GM12878 (cell line): ENCODE measurements around the gene TNFRSF1A. TPM values are rescaled to one million over a fixed set of nuclear protein-coding genes. Genes with fewer than 3 reads are reported as not detected.

Experiments used
- ATAC-seq: fragments of 200-7000 bp; cut with Tn5 transposase; 3 replicates; pipeline ENCODE4 v1.9.1; 2020; ENCODE audit warnings: mild to moderate bottlenecking, moderate library complexity
- BruUV-seq: library from RNA; stranded (reverse); fragments of 400-500 nt; replicated peaks from 2 replicates; lab custom pipeline; 2021; lab: Mats Ljungman, UMichigan
- CTCF ChIA-PET: fragments of 300-600 bp; sonication (Branson Sonifier 250); formaldehyde crosslinking; extraction: SDS; loops from one replicate; lab custom pipeline; 2021; ENCODE audit warnings: inconsistent platforms; lab: Yijun Ruan, JAX
- POLR2A ChIA-PET: fragments of 350-600 bp; formaldehyde crosslinking; extraction: SDS; loops from one replicate; lab custom pipeline; 2021; ENCODE audit warnings: inconsistent platforms; lab: Charles Lee
- RAD21 ChIA-PET: fragments of 300-600 bp; sonication (Branson Sonifier 250); formaldehyde crosslinking; loops from one replicate; lab custom pipeline; 2023; ENCODE audit warnings: antibody characterized with exemption; ENCODE audit not compliant: unreplicated experiment; lab: Charles Lee
- SMC1A ChIA-PET: fragments of 300-600 bp; sonication (Branson Sonifier 250); formaldehyde crosslinking; loops from one replicate; lab custom pipeline; 2023; ENCODE audit not compliant: unreplicated experiment, uncharacterized antibody; lab: Charles Lee
- DNase-seq: peaks from one replicate; pipeline ENCODE4 v3.0.0-alpha.2; 2011; ENCODE audit warnings: low read depth, low spot score
- FAIRE-seq: peaks from 3 replicates; lab custom pipeline; 2011; peaks lifted over from hg19 to GRCh38; lab: Jason Lieb, UNC
- H2AFZ ChIP-seq: 2 replicates; pipeline ENCODE4 v1.6.0; 2011; ENCODE audit warnings: low read depth, low read length, control low read depth; ENCODE audit not compliant: control insufficient read depth
- H3K27ac ChIP-seq: 2 replicates; pipeline ENCODE4 v1.5.1; 2011; ENCODE audit warnings: control low read depth; ENCODE audit not compliant: control insufficient read depth, insufficient read depth
- H3K27me3 ChIP-seq, 2 experiments: replicated peaks in 1 of 2; 2 replicates each; pipeline versions ENCODE4 v1.6.0 to v1.6.1; 2011; ENCODE audit warnings: low read length in 1 of 2; ENCODE audit not compliant: control insufficient read depth in 2 of 2, insufficient read depth in 2 of 2
- H3K36me3 ChIP-seq, 2 experiments: 2 replicates each; pipeline ENCODE4 v1.5.1; 2011; ENCODE audit warnings: low read length in 1 of 2; ENCODE audit not compliant: control insufficient read depth in 2 of 2, insufficient read depth in 2 of 2
- H3K4me1 ChIP-seq: 2 replicates; pipeline ENCODE4 v1.6.1; 2011; ENCODE audit warnings: mild to moderate bottlenecking, low read length, moderate library complexity, mixed read lengths; ENCODE audit not compliant: control insufficient read depth, insufficient read depth
- H3K4me2 ChIP-seq: 2 replicates; pipeline ENCODE4 v1.6.0; 2011; ENCODE audit warnings: control low read depth; ENCODE audit not compliant: control insufficient read depth, insufficient read depth
- H3K4me3 ChIP-seq: fragments of 200-600 bp; sonication (generic); 2 replicates; pipeline ENCODE4 v1.5.1; 2016
- H3K79me2 ChIP-seq: 2 replicates; pipeline ENCODE4 v1.6.0; 2011; ENCODE audit warnings: low read length; ENCODE audit not compliant: control insufficient read depth, insufficient read depth
- H3K9ac ChIP-seq: 2 replicates; pipeline ENCODE4 v1.8.0; 2011; ENCODE audit warnings: low read length, control low read depth, mixed read lengths; ENCODE audit not compliant: control insufficient read depth, insufficient read depth
- H3K9me3 ChIP-seq: replicated peaks from 3 replicates; pipeline ENCODE4 v1.5.1; 2011; ENCODE audit warnings: mild to moderate bottlenecking, low read length; ENCODE audit not compliant: control insufficient read depth, insufficient read depth
- H4K20me1 ChIP-seq: 2 replicates; pipeline ENCODE4 v1.6.0; 2011; ENCODE audit not compliant: control insufficient read depth, insufficient read depth
- CREB1 ChIP-seq: IDR thresholded peaks from 2 replicates; pipeline ENCODE4 v1.6.1; 2012; ENCODE audit warnings: low read depth, mild to moderate bottlenecking, inconsistent platforms
- KDM1A ChIP-seq: fragments of 200-600 bp; sonication (generic); IDR thresholded peaks from 2 replicates; pipeline ENCODE4 v1.6.1; 2016; ENCODE audit warnings: borderline replicate concordance
- POLR2AphosphoS2 ChIP-seq: IDR thresholded peaks from 2 replicates; pipeline ENCODE4 v1.6.1; 2011; ENCODE audit warnings: low read depth, mild to moderate bottlenecking, low read length, improper control_type of control experiment, moderate library complexity
- REST ChIP-seq: IDR thresholded peaks from 2 replicates; pipeline ENCODE4 v1.6.1; 2012; ENCODE audit warnings: mild to moderate bottlenecking, low read depth, low read length
- RUNX3 ChIP-seq: IDR thresholded peaks from 2 replicates; pipeline ENCODE4 v1.6.1; 2012; ENCODE audit warnings: low read length, inconsistent platforms
- SRF ChIP-seq, 2 experiments: IDR thresholded peaks; 2 replicates each; pipeline ENCODE4 v1.6.1; 2011; ENCODE audit warnings: low read depth in 2 of 2, low read length in 2 of 2, mild to moderate bottlenecking in 1 of 2, moderate library complexity in 1 of 2
- STAT3 ChIP-seq: IDR thresholded peaks from 2 replicates; pipeline ENCODE4 v1.6.1; 2011; ENCODE audit warnings: low read depth, low read length, improper control_type of control experiment
- YBX1 ChIP-seq: fragments of 450-650 bp; IDR thresholded peaks from 2 replicates; pipeline ENCODE4 v1.6.1; 2016; ENCODE audit warnings: antibody characterized with exemption
- ZZZ3 ChIP-seq: IDR thresholded peaks from 2 replicates; pipeline ENCODE4 v1.6.1; 2011; ENCODE audit warnings: low read depth; ENCODE audit not compliant: control insufficient read depth, insufficient read length
- WGBS: methylation state at CpG from one replicate; pipeline ENCODE4 v1.1.6; 2016; ENCODE audit warnings: low lambda C conversion rate; ENCODE audit not compliant: insufficient replicate concordance, insufficient coverage; ENCODE audit errors: missing lambda C conversion rate; 5-methylcytosine and 5-hydroxymethylcytosine counted together
- in situ Hi-C: fragments of 300-500 bp; cut with MboI; formaldehyde crosslinking; loops from 9 replicates; pipeline ENCODE4 v1.14.3; 2018; ENCODE audit warnings: mixed read lengths
- intact Hi-C: fragments of 100-400 bp; cut with micrococcal nuclease; formaldehyde crosslinking; loops from one replicate; pipeline ENCODE4 v1.14.2; 2022; ENCODE audit not compliant: unreplicated experiment
- polyA plus RNA-seq, 11 experiments: library from polyadenylated mRNA; depleted of rRNA in 4 of 11; unstranded in 6 of 11; stranded (reverse) in 5 of 11; fragments of >200 nt; fragmentation: Nextera tagmentation in 4 of 11; fragmentation: Illumina TruSeq in 1 of 11; extraction: Ambion mirVana in 4 of 11; extraction: Trizol in 1 of 11; gene quantifications; 1 replicate in 1 of 11; 2 replicates in 10 of 11; pipeline versions ENCODE4 v1.2.1 to v1.2.3, GENCODE V29; 2011 to 2016; ENCODE audit warnings: inconsistent platforms in 2 of 11, missing spikeins in 2 of 11, low read depth in 1 of 11
- total RNA-seq, 4 experiments: library from RNA; depleted of rRNA in 3 of 4; stranded (reverse); fragments of >200 nt in 3 of 4; fragmentation: Illumina TruSeq in 1 of 4; extraction: Trizol in 1 of 4; gene quantifications; 2 replicates each; pipeline versions ENCODE4 v1.2.1 to v1.2.3, GENCODE V29; 2013 to 2021

The TNFRSF1A gene
- total and polyA plus RNA-seq, 10 of the 15 experiments (the other 5 are each of a cell fraction or from before 2014, with no cell fraction given): 0.24 to 16.5 (median 13.0) TPM

GRCh38 chr12:6346942-6347341, 5.1 kb upstream of the TNFRSF1A start (continued):
- no peak for TF ChIP-seq REST
- no peak for TF ChIP-seq CREB1
- no peak for TF ChIP-seq YBX1
- no peak for TF ChIP-seq POLR2AphosphoS2
- TF ChIP-seq ZZZ3: no peak
- TF ChIP-seq RUNX3: no peak

DNA sequence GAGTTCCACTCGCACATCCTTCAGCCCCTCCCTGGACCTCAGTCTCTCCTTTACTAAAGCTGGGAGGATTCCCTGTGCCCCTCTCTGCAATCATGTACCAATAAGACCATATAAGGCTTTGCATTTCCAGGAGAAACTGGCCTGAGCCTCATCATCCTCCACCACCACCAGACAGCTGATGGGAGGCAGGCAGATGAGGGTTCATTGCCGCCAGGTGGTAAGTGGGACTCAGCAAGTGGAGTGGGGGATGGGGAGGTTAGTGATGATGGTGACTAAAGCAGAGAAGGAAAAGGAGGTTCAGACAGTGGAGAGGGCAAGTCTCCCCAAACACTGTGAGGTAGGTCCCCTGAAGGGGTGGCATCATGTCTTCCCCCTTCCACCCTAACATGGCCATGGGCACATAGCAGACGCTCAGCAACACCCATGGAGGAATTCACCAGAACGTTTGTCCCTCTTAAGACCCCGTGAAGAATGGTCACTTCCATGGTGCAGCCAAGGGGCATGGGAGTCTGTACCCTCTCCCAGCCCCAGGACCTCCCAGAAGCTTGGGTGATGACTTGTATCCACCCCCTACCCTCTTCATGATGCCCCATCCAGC, 4.5 kb upstream of the TNFRSF1A start:
- Histone ChIP-seq H3K27ac (no peak overlapping the region), H4K20me1 (no peaks in the 10 kb centered on the region), H3K4me1 (peaks cover 6% of the 10 kb centered on the region), H3K4me2 (no peak overlapping the region), H2AFZ (no peak overlapping the region), H3K27me3 (peaks cover 3 to 7% of the 10 kb centered on the region in 2 experiments; a peak in 3 of 4 replicates), H3K4me3 (no peak overlapping the region), H3K9me3 (no peaks in the 10 kb centered on the region; the same call in 2 of the 3 replicates), H3K9ac (no peak overlapping the region), H3K79me2 (peaks cover 9% of the 10 kb centered on the region), H3K36me3 (no peaks in the 10 kb centered on the region)
- ChIA-PET RAD21 (interaction anchor here (1.2 to 1.8 kb wide), 4 partner anchors 9 to 119 kb away, joined by 3 to 6 read pairs (median 4); no protein-coding TSS in a partner anchor), SMC1A (interaction anchor here (1.1 to 1.9 kb wide), 3 partner anchors 10 to 22 kb away, joined by 3 to 12 read pairs (median 4); no protein-coding TSS in a partner anchor), CTCF (interaction anchor here (1.0 to 1.7 kb wide), 7 partner anchors 10 to 79 kb away, joined by 4 to 8 read pairs (median 5); no protein-coding TSS in a partner anchor), POLR2A (interaction anchor here (1.3 kb wide), 1 partner anchor 31 kb away, joined by 3 read pairs; no protein-coding TSS in a partner anchor)
- WGBS: 49% methylated on average over 5 of the region's 5 CpGs
- DNase-seq: no peak
- intact Hi-C loops (no loop called here), in situ Hi-C loops (no loop called here)
- no peak for ATAC-seq
- FAIRE-seq: no peak
- no TSS peak for BruUV-seq
- TF ChIP-seq STAT3: no peak
- TF ChIP-seq SRF (IDR thresholded peaks at IDR 0.05; ENCODE audit: low read depth in 2 of 2, low read length in 2 of 2): peak in 1 of 2 experiments; percentile 30; a peak in 1 of 4 replicates
- TF ChIP-seq KDM1A: no peak
